HCT116 (cell line): Measurements from ENCODE around the gene ING4. TPM values are rescaled to one million over a fixed set of nuclear protein-coding genes. Genes with fewer than 3 reads are reported as not detected.

Experiments used
- ATAC-seq: fragments of 200-7000 bp; cut with Tn5 transposase; 2 replicates; pipeline ENCODE4 v1.9.1; 2020; ENCODE audit warnings: mild to moderate bottlenecking, moderate library complexity
- BruUV-seq: library from RNA; stranded (reverse); fragments of 400-500 nt; replicated peaks from 2 replicates; lab custom pipeline; 2021; lab: Mats Ljungman, UMichigan
- CTCF ChIA-PET: fragments of 300-600 bp; sonication (Branson Sonifier 250); formaldehyde crosslinking; loops from one replicate; lab custom pipeline; 2021; ENCODE audit warnings: antibody characterized with exemption; lab: Charles Lee
- POLR2A ChIA-PET: fragments of 300-600, 350-600 bp; sonication (Branson Sonifier 250); formaldehyde crosslinking; loops from one replicate; lab custom pipeline; 2021; ENCODE audit warnings: antibody characterized with exemption; lab: Charles Lee
- RAD21 ChIA-PET, 2 experiments: fragments of 300-600 bp; sonication (Branson Sonifier 250); formaldehyde crosslinking; loops; one replicate each; lab custom pipeline; 2023; ENCODE audit warnings: low total read pairs in 2 of 2; ENCODE audit not compliant: uncharacterized antibody in 2 of 2, unreplicated experiment in 2 of 2, low non-redundant PET in 1 of 2; lab: Charles Lee
- DNase-seq: peaks from one replicate; pipeline ENCODE4 v3.0.0-alpha.2; 2010; ENCODE audit warnings: low read depth, low spot score
- H2AFZ ChIP-seq: fragments of 200-600 bp; shearing (Covaris generic), sonication (generic); 2 replicates; pipeline ENCODE4 v1.6.1; 2017; ENCODE audit warnings: low read depth, mixed run types, mixed read lengths, antibody characterized with exemption, low read length; ENCODE audit not compliant: poor library complexity, severe bottlenecking
- H3K27ac ChIP-seq: 2 replicates; pipeline ENCODE4 v1.5.1; 2012; ENCODE audit warnings: low read depth, low read length
- H3K27me3 ChIP-seq: fragments of 200-600 bp; sonication (generic); 2 replicates; pipeline ENCODE4 v1.6.1; 2016; ENCODE audit warnings: mixed run types, low read length, mixed read lengths; ENCODE audit not compliant: insufficient read depth
- H3K36me3 ChIP-seq, 2 experiments: fragments of 200-500 bp in 1 of 2; fragments of 200-600 bp in 1 of 2; sonication (Bioruptor generic) in 1 of 2; sonication (generic) in 1 of 2; 2 replicates each; pipeline versions ENCODE4 v1.5.1 to v1.6.1; 2014 to 2016; ENCODE audit warnings: low read length in 2 of 2, inconsistent platforms in 1 of 2, mixed read lengths in 1 of 2, mixed run types in 1 of 2; ENCODE audit not compliant: insufficient read depth in 2 of 2, control insufficient read depth in 1 of 2
- H3K4me1 ChIP-seq, 2 experiments: fragments of 200-600 bp in 1 of 2; sonication (generic) in 1 of 2; 2 replicates each; pipeline versions ENCODE4 v1.5.1 to v1.6.1; 2012 to 2017; ENCODE audit warnings: low read length in 2 of 2, inconsistent platforms in 1 of 2, mild to moderate bottlenecking in 1 of 2, mixed read lengths in 1 of 2, mixed run types in 1 of 2, moderate library complexity in 1 of 2; ENCODE audit not compliant: insufficient read depth in 2 of 2, control insufficient read depth in 1 of 2
- H3K4me2 ChIP-seq: fragments of 200-600 bp; sonication (generic); 2 replicates; pipeline ENCODE4 v1.6.1; 2017; ENCODE audit warnings: mixed run types, low read length, mixed read lengths
- H3K4me3 ChIP-seq, 2 experiments: fragments of 200-600 bp in 1 of 2; sonication (generic) in 1 of 2; replicated peaks in 1 of 2; 2 replicates each; pipeline ENCODE4 v1.5.1; 2011 to 2016; ENCODE audit warnings: low read length in 2 of 2, control low read depth in 1 of 2, low read depth in 1 of 2, mild to moderate bottlenecking in 1 of 2, mixed read lengths in 1 of 2, mixed run types in 1 of 2
- H3K79me2 ChIP-seq: fragments of 200-600 bp; sonication (generic); 2 replicates; pipeline ENCODE4 v1.6.1; 2017; ENCODE audit warnings: mild to moderate bottlenecking, mixed run types, low read length, moderate library complexity, mixed read lengths; ENCODE audit not compliant: insufficient read depth
- H3K9ac ChIP-seq: fragments of 200-600 bp; sonication (generic); 2 replicates; pipeline ENCODE4 v1.6.1; 2016; ENCODE audit warnings: low read length, mixed read lengths
- H3K9me2 ChIP-seq: fragments of 200-600 bp; sonication (generic), shearing (Covaris generic); 2 replicates; pipeline ENCODE4 v1.6.1; 2017; ENCODE audit warnings: mixed run types, mild to moderate bottlenecking, moderate library complexity; ENCODE audit not compliant: insufficient read depth
- H3K9me3 ChIP-seq, 2 experiments: fragments of 200-500 bp in 1 of 2; fragments of 200-600 bp in 1 of 2; sonication (Bioruptor generic) in 1 of 2; sonication (generic) in 1 of 2; 2 replicates each; pipeline ENCODE4 v1.6.1; 2014 to 2017; ENCODE audit warnings: low read length in 2 of 2, mixed read lengths in 2 of 2, inconsistent platforms in 1 of 2, low read depth in 1 of 2, mild to moderate bottlenecking in 1 of 2, mixed run types in 1 of 2, moderate library complexity in 1 of 2; ENCODE audit not compliant: control insufficient read depth in 1 of 2, insufficient read depth in 1 of 2
- H4K20me1 ChIP-seq: fragments of 200-600 bp; sonication (generic), shearing (Covaris generic); 2 replicates; pipeline ENCODE4 v1.6.1; 2017; ENCODE audit warnings: mixed run types, mild to moderate bottlenecking, moderate library complexity; ENCODE audit not compliant: insufficient read depth
- CBX3 ChIP-seq: IDR thresholded peaks from 2 replicates; pipeline ENCODE4 v1.6.1; 2012; ENCODE audit warnings: low read depth
- CEBPB ChIP-seq: IDR thresholded peaks from 2 replicates; pipeline ENCODE4 v1.6.1; 2012; ENCODE audit warnings: low read depth
- EZH2 ChIP-seq: fragments of 200-600 bp; sonication (generic); IDR thresholded peaks from 2 replicates; pipeline ENCODE4 v1.6.1; 2017; ENCODE audit warnings: antibody characterized with exemption, mixed run types
- EZH2phosphoT487 ChIP-seq: fragments of 200-600 bp; IDR thresholded peaks from 2 replicates; pipeline ENCODE4 v1.6.1; 2018; ENCODE audit warnings: antibody characterized with exemption, borderline replicate concordance
- FOSL1 ChIP-seq: IDR thresholded peaks from 2 replicates; pipeline ENCODE4 v1.6.1; 2012; ENCODE audit warnings: low read depth
- POLR2A ChIP-seq: IDR thresholded peaks from 2 replicates; pipeline ENCODE4 v1.7.0; 2011; ENCODE audit warnings: borderline replicate concordance; ENCODE audit not compliant: insufficient read depth, insufficient read length; ENCODE audit errors: extremely low read depth
- POLR2AphosphoS5 ChIP-seq: IDR thresholded peaks from 2 replicates; pipeline ENCODE4 v1.6.1; 2011; ENCODE audit warnings: mild to moderate bottlenecking, low read depth, low read length, moderate library complexity
- RAD21 ChIP-seq: IDR thresholded peaks from 2 replicates; pipeline ENCODE4 v1.6.1; 2012; ENCODE audit warnings: low read depth, mild to moderate bottlenecking
- SIN3A ChIP-seq: IDR thresholded peaks from 2 replicates; pipeline ENCODE4 v1.6.1; 2012; ENCODE audit warnings: low read depth
- SP1 ChIP-seq: IDR thresholded peaks from 2 replicates; pipeline ENCODE4 v1.6.1; 2012; ENCODE audit warnings: low read depth
- SRF ChIP-seq: IDR thresholded peaks from 2 replicates; pipeline ENCODE4 v1.6.1; 2012; ENCODE audit warnings: low read depth
- YY1 ChIP-seq: IDR thresholded peaks from 2 replicates; pipeline ENCODE4 v1.6.1; 2011; ENCODE audit warnings: low read length, low read depth, moderate library complexity, mild to moderate bottlenecking; ENCODE audit not compliant: insufficient replicate concordance; ENCODE audit errors: extremely low read depth
- ZFX ChIP-seq: fragments of 450-650 bp; IDR thresholded peaks from 2 replicates; pipeline ENCODE4 v1.6.1; 2017
- ZNF274 ChIP-seq: fragments of 200-500 bp; sonication (Bioruptor generic); IDR thresholded peaks from 2 replicates; pipeline ENCODE4 v1.6.1; 2014; ENCODE audit warnings: mild to moderate bottlenecking, low read depth, low read length, inconsistent platforms
- intact Hi-C: fragments of 100-400 bp; cut with micrococcal nuclease; formaldehyde crosslinking; loops from 2 replicates; pipeline ENCODE4 v1.10.0; 2022
- total RNA-seq: library from RNA; stranded (reverse); gene quantifications from one replicate; pipeline ENCODE4 v1.2.1, GENCODE V29; 2021; ENCODE audit not compliant: unreplicated experiment
- TF ChIP-seq, protein P1 (sequence below): IDR thresholded peaks from 2 replicates; pipeline ENCODE4 v1.6.1; 2012
- TF ChIP-seq, protein P2 (sequence below): IDR thresholded peaks from 2 replicates; pipeline ENCODE4 v1.6.1; 2011; ENCODE audit warnings: mild to moderate bottlenecking, low read length, moderate library complexity; ENCODE audit not compliant: insufficient replicate concordance; ENCODE audit errors: extremely low read depth
- TF ChIP-seq, protein P3 (sequence below), 3 experiments: fragments of 200-600 bp in 1 of 3; sonication (generic) in 1 of 3; IDR thresholded peaks in 2 of 3; conservative IDR thresholded peaks in 1 of 3; 2 replicates each; pipeline ENCODE4 v1.5.1; 2012 to 2017; ENCODE audit warnings: low read depth in 2 of 3, low read length in 2 of 3, antibody characterized with exemption in 1 of 3, borderline replicate concordance in 1 of 3, control low read depth in 1 of 3, mild to moderate bottlenecking in 1 of 3, mixed read lengths in 1 of 3, mixed run types in 1 of 3, moderate library complexity in 1 of 3; ENCODE audit not compliant: insufficient read depth in 1 of 3
- TF ChIP-seq, protein P4 (sequence below): IDR thresholded peaks from 2 replicates; pipeline ENCODE4 v1.6.1; 2012; ENCODE audit warnings: low read depth
- TF ChIP-seq, protein P5 (sequence below): IDR thresholded peaks from 2 replicates; pipeline ENCODE4 v1.6.1; 2012

ING4 gene
- total RNA-seq, 1 experiment from 2014 or later = 17.9 TPM

DNA sequence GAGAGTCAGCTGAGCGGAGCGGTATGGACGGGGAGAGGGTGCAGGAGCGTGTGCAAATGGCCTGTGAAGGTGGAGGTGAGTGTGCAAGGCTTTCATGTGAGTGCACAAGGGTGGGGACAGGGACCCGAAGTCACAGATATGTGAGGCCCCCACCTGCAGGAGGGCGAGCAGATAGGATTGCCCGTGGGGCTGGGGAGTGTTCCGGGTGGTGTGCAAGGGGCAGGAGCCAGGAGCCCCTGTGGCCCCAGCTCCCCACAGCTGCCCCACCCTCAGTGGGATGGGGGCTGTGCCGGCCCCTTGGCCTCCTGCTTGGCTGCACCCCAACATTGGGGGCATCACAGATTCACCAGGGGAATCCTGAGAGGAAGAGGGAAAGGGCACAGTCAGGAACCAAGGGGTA lies 31.8 kb upstream of the ING4 start:
- RAD21 ChIA-PET = no interaction called here

More for the DNA sequence above, 31.8 kb upstream of the ING4 start:
- Histone ChIP-seq H2AFZ (no peak overlapping the region), H3K79me2 (peaks cover 13% of the 10 kb centered on the region), H3K9me3 (no peaks in the 10 kb centered on the region), H3K9me2 (no peaks in the 10 kb centered on the region), H3K27me3 (no peaks in the 10 kb centered on the region), H3K9ac (no peak overlapping the region), H3K4me2 (no peak overlapping the region), H4K20me1 (no peaks in the 10 kb centered on the region), H3K27ac (no peak overlapping the region), H3K4me1 (peaks cover 0 to 12% of the 10 kb centered on the region in 2 experiments; a peak in 3 of 4 replicates), H3K36me3 (no peaks in the 10 kb centered on the region), H3K4me3 (no peak overlapping the region)
- BruUV-seq = no TSS peak
- ChIA-PET CTCF (no interaction called here), POLR2A (no interaction called here)
- TF ChIP-seq, protein P1, sequence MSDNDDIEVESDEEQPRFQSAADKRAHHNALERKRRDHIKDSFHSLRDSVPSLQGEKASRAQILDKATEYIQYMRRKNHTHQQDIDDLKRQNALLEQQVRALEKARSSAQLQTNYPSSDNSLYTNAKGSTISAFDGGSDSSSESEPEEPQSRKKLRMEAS = no peak
- TF ChIP-seq, protein P2, sequence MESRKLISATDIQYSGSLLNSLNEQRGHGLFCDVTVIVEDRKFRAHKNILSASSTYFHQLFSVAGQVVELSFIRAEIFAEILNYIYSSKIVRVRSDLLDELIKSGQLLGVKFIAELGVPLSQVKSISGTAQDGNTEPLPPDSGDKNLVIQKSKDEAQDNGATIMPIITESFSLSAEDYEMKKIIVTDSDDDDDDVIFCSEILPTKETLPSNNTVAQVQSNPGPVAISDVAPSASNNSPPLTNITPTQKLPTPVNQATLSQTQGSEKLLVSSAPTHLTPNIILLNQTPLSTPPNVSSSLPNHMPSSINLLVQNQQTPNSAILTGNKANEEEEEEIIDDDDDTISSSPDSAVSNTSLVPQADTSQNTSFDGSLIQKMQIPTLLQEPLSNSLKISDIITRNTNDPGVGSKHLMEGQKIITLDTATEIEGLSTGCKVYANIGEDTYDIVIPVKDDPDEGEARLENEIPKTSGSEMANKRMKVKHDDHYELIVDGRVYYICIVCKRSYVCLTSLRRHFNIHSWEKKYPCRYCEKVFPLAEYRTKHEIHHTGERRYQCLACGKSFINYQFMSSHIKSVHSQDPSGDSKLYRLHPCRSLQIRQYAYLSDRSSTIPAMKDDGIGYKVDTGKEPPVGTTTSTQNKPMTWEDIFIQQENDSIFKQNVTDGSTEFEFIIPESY = no peak
- TF ChIP-seq POLR2A (no peak), CEBPB (no peak), ZFX (no peak), EZH2 (no peak), YY1 (no peak), RAD21 (no peak), ZNF274 (no peak), EZH2phosphoT487 (no peak), CBX3 (no peak), SRF (no peak), FOSL1 (no peak), POLR2AphosphoS5 (no peak), SIN3A (no peak), SP1 (no peak)
- TF ChIP-seq, protein P3, sequence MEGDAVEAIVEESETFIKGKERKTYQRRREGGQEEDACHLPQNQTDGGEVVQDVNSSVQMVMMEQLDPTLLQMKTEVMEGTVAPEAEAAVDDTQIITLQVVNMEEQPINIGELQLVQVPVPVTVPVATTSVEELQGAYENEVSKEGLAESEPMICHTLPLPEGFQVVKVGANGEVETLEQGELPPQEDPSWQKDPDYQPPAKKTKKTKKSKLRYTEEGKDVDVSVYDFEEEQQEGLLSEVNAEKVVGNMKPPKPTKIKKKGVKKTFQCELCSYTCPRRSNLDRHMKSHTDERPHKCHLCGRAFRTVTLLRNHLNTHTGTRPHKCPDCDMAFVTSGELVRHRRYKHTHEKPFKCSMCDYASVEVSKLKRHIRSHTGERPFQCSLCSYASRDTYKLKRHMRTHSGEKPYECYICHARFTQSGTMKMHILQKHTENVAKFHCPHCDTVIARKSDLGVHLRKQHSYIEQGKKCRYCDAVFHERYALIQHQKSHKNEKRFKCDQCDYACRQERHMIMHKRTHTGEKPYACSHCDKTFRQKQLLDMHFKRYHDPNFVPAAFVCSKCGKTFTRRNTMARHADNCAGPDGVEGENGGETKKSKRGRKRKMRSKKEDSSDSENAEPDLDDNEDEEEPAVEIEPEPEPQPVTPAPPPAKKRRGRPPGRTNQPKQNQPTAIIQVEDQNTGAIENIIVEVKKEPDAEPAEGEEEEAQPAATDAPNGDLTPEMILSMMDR (IDR thresholded peaks at IDR 0.05 in 2 of 3, conservative IDR thresholded peaks at IDR 0.05 in 1 of 3; ENCODE audit: borderline replicate concordance in 1 of 3, insufficient read depth in 1 of 3, low read depth in 2 of 3, low read length in 2 of 3) = no peak
- TF ChIP-seq, protein P4, sequence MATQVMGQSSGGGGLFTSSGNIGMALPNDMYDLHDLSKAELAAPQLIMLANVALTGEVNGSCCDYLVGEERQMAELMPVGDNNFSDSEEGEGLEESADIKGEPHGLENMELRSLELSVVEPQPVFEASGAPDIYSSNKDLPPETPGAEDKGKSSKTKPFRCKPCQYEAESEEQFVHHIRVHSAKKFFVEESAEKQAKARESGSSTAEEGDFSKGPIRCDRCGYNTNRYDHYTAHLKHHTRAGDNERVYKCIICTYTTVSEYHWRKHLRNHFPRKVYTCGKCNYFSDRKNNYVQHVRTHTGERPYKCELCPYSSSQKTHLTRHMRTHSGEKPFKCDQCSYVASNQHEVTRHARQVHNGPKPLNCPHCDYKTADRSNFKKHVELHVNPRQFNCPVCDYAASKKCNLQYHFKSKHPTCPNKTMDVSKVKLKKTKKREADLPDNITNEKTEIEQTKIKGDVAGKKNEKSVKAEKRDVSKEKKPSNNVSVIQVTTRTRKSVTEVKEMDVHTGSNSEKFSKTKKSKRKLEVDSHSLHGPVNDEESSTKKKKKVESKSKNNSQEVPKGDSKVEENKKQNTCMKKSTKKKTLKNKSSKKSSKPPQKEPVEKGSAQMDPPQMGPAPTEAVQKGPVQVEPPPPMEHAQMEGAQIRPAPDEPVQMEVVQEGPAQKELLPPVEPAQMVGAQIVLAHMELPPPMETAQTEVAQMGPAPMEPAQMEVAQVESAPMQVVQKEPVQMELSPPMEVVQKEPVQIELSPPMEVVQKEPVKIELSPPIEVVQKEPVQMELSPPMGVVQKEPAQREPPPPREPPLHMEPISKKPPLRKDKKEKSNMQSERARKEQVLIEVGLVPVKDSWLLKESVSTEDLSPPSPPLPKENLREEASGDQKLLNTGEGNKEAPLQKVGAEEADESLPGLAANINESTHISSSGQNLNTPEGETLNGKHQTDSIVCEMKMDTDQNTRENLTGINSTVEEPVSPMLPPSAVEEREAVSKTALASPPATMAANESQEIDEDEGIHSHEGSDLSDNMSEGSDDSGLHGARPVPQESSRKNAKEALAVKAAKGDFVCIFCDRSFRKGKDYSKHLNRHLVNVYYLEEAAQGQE = no peak
- TF ChIP-seq, protein P5, sequence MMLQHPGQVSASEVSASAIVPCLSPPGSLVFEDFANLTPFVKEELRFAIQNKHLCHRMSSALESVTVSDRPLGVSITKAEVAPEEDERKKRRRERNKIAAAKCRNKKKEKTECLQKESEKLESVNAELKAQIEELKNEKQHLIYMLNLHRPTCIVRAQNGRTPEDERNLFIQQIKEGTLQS = no peak
- DNase-seq (no peak), ATAC-seq (no peak)
- intact Hi-C loops = no loop called here
